Astrocyte of the hippocampus (primary cell): ENCODE results near the gene SORBS1.

ENCODE experiments used
- DNase-seq: peaks from one replicate; pipeline ENCODE4 v3.0.0; 2011; ENCODE audit warnings: low read depth, low spot score

Gene SORBS1

DNA sequence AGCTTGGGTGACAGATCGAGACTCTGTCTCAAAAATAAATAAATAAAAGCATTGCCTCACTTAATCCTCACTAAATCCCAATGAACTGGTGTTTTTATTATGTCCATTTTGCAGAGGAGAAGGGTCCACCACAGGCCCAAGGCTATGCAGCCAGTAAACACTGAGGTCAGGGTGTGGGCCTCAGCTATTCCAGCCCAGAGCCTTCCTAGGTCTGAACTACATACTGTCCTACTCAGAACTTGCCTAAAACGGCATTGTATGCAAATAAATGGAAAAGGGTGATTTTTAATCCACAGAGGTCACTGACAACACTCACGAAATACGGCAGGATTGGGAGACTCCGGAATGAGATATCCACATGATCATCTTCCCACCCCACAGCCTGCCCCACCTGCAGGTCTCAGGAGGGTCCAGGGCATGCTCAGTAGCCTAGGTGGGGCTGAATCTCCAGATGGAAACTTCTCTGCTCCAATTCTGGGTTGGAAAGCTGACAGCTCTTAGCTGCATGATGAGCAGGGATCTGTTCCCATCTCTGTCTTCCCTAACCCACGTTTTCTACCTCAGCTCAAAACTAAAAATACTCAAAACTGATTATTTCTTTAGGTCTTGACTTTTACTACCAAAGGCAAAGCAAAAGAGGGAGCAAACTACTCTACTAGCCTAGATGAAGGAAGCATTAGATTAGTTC is 121.0 kb downstream of the SORBS1 start:
- DNase-seq: no peak

- no peak for DNase-seq
Measured at GRCh38 chr10:95438781-95439180, 122.4 kb downstream of the SORBS1 start.

DNA sequence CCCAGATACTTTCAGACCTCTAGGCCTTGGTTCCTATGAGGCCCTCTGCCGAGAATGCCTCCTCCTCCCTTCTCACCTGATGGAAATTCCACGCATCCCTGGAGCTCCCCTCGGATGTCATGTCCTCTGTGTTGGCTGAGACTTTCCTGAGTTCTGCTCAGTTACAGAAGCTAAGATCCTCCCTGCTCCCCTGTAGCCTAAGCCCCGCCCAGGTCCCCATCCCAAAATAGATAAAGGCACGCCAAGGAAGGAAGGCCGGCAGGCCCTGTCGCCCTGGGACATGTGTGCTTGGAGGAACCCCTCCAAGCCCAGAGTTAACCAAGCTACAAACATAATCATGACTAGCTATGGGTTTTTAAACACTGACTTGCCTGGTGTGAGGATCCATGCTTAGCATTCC is 123.5 kb downstream of the SORBS1 start:
- DNase-seq: no peak

GRCh38 chr10:95435548-95436279 is 125.5 kb downstream of the SORBS1 start:
- DNase-seq: no peak

- DNase-seq: no peak
Measured at GRCh38 chr10:95434583-95434982, 126.6 kb downstream of the SORBS1 start.

GRCh38 chr10:95431900-95432342 is 129.2 kb downstream of the SORBS1 start:
- DNase-seq: peak; percentile 39

- DNase-seq: peak; percentile 82
Measured at GRCh38 chr10:95430231-95430951, 130.8 kb downstream of the SORBS1 start.

- DNase-seq: no peak
Measured at GRCh38 chr10:95429639-95430038, 131.5 kb downstream of the SORBS1 start.

- no peak for DNase-seq
Measured at GRCh38 chr10:95428701-95429100, 132.5 kb downstream of the SORBS1 start.

GRCh38 chr10:95426482-95426881 is 134.7 kb downstream of the SORBS1 start:
- DNase-seq: no peak

DNA sequence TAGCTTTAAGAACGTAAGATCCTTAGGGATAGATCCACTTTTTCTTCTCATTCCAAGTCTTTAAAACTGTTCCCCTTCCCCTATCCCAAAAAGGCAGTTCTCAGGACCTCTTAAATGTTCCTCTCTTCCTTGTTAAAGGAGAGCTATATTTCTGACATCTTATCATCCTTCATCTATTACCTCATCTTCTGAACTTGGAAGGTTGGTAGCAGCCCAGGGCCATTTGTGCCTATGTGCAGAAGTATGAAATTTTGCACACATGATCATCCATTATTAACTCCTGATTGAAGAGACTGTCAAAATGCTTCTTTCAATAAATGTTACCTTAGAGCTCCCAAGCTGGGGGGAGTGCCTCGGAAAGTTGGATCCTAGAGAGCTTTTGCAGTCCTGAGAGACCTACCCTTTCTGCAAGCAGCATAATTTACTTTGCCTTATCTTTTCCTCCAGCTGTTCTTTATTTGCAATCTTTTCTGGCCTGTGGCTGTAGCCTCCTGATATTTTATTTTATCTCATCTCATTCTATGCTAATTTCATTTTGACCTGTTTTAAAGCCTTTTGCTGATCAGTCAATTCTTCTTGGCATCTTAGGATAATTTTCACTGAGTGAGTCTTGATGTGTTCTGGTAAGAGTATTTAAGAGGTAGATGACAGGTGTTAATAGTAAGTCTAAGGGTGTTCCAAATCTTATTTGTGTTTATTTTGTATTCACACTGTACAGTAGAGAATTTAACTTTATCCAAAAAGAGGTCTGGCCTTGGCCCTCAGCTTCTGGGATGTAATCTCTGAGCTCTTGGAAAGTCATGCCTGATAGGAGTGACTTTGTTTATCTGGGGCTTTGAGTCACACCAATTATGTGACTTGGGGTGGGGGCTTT is 135.3 kb downstream of the SORBS1 start:
- no peak for DNase-seq

GRCh38 chr10:95423164-95424005 is 137.8 kb downstream of the SORBS1 start:
- no peak for DNase-seq

DNA sequence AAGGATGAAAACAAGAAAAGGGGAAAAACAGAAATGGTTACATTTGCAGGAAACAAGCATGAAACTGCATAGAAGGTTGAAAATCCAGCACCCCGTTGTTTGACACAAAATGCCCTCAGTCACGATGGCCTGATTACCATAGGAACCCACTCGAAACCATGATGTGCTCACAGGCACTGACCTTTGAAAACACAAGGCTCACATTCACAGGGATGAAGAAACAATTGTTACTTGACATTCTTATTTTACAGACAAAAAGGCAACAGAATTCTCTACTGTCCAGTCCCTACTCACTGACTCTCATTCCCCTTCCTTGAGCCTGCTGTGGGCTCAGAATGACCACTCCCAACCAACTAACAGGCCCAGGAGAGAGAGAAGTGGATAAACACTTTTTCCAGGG is 138.9 kb downstream of the SORBS1 start:
- DNase-seq: no peak

DNA sequence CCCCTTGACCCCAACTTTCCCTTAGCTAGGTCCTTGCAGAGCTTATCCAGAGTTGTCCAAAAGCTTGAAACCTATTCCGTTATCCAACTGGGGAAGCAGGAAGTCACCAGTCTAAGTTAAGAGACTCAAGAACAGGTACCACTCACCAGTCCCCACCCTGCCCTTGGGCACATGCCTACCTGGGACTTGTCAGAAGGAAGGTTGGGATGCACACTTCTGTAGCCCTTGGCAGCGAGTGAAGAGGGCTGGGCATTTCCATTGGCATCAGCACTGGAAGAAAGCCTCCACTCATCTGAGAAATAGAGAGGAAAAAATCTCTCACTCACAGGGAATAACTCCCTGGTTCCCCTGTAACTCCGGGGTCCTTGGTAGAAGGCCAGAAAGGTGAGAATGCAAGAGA is 139.4 kb downstream of the SORBS1 start:
- DNase-seq: no peak

GRCh38 chr10:95419399-95419798 is 141.8 kb downstream of the SORBS1 start:
- no peak for DNase-seq

- DNase-seq: no peak
Measured at GRCh38 chr10:95416973-95417372, 144.2 kb downstream of the SORBS1 start.

DNA sequence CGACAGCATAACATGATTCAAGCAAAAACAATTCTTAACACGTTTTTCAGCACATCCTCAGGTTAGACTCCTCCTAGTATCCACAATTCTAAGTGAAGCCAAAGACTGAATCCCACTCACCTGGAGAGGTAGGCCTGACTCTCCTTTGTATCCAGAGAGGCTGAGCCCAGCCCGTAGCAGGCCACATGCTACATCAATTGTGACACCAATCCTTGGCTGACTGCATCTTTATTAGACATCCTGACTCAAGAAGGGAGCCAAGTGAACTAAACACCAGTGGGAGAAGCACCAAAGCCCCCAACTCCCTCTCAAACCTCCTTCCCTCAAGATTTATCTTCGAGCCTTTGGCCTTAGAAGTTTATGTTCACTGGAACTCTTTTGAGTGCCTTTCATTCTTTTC is 144.9 kb downstream of the SORBS1 start:
- DNase-seq: no peak

GRCh38 chr10:95415621-95416031 is 145.5 kb downstream of the SORBS1 start:
- no peak for DNase-seq

DNA sequence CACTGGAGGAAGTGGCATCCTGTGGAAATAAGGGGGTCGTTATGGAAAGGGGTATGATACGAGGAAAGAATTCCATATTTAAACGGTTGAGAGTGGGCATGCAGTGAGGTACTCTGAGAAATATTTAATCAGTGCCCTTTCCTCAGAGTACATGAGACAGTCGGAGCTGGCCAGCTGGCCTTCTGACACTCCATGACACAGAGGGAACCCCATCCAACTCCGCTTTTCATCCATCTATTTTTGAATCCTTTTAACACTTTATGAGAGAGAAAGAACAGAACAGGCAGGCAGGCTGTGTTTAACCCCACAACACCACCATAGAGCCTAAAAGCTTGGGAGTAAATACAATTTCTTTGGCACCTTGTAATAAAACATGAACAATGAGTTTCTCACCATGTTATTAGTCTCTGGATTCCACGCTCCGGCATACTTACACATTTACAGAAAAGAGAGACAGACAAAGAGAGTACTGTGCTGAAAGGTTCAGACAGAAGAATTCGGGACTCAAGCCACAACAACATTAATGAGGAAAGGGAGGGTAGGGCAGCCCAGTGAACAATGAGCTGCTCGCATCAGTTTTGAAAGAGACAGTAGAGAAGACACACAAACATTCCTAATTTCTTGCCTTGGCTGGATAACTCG is 146.2 kb downstream of the SORBS1 start:
- DNase-seq: peak; percentile 48
